HEK293T (cell line): Measurements from ENCODE around the gene NCDN.
A peak's percentile ranks its signal among the peaks of the same experiment; 100 is the strongest.

Experiments
- CTCF ChIA-PET: fragments of 350-600 bp; formaldehyde crosslinking; extraction: SDS; loops from one replicate; lab custom pipeline; 2021; ENCODE audit warnings: antibody characterized with exemption, inconsistent platforms; lab: Yijun Ruan, JAX
- POLR2A ChIA-PET: fragments of 350-600 bp; formaldehyde crosslinking; extraction: SDS; loops from one replicate; lab custom pipeline; 2020; ENCODE audit warnings: antibody characterized with exemption, inconsistent platforms; lab: Yijun Ruan, JAX
- DNase-seq: peaks from one replicate; pipeline ENCODE4 v3.0.0; 2012; ENCODE audit warnings: mixed read lengths; ENCODE audit errors: extremely low spot score
- ARNT ChIP-seq: fragments of 450-650 bp; IDR thresholded peaks from 2 replicates; pipeline ENCODE4 v1.6.1; 2017; ENCODE audit warnings: mild to moderate bottlenecking
- BHLHE40 ChIP-seq: fragments of 450-650 bp; IDR thresholded peaks from 2 replicates; pipeline ENCODE4 v1.6.1; 2016; ENCODE audit warnings: mild to moderate bottlenecking, moderate library complexity, borderline replicate concordance
- CTBP1 ChIP-seq: fragments of 450-650 bp; IDR thresholded peaks from 2 replicates; pipeline ENCODE4 v1.6.1; 2016; ENCODE audit warnings: borderline replicate concordance
- ELF4 ChIP-seq: fragments of 450-650 bp; IDR thresholded peaks from 2 replicates; pipeline ENCODE4 v1.6.1; 2017; ENCODE audit warnings: antibody characterized with exemption
- FOXA1 ChIP-seq: fragments of 450-650 bp; IDR thresholded peaks from 2 replicates; pipeline ENCODE4 v1.6.1; 2016; ENCODE audit warnings: mild to moderate bottlenecking
- FOXK2 ChIP-seq: fragments of 450-650 bp; IDR thresholded peaks from 2 replicates; pipeline ENCODE4 v1.6.1; 2016; ENCODE audit warnings: mild to moderate bottlenecking
- FOXM1 ChIP-seq: fragments of 450-650 bp; IDR thresholded peaks from 2 replicates; pipeline ENCODE4 v1.6.1; 2017; ENCODE audit warnings: mild to moderate bottlenecking, borderline replicate concordance
- HDGF ChIP-seq: fragments of 450-650 bp; IDR thresholded peaks from 2 replicates; pipeline ENCODE4 v1.6.1; 2017; ENCODE audit warnings: antibody characterized with exemption, borderline replicate concordance
- L3MBTL2 ChIP-seq: fragments of 450-650 bp; conservative IDR thresholded peaks from 2 replicates; pipeline ENCODE4 v1.6.1; 2016; ENCODE audit warnings: mild to moderate bottlenecking
- LEF1 ChIP-seq: fragments of 450-650 bp; IDR thresholded peaks from 2 replicates; pipeline ENCODE4 v1.6.1; 2017; ENCODE audit warnings: mild to moderate bottlenecking, borderline replicate concordance
- NFRKB ChIP-seq: fragments of 450-650 bp; IDR thresholded peaks from 2 replicates; pipeline ENCODE4 v1.6.1; 2016; ENCODE audit warnings: mild to moderate bottlenecking, moderate library complexity
- SP1 ChIP-seq: fragments of 450-650 bp; IDR thresholded peaks from 2 replicates; pipeline ENCODE4 v1.6.1; 2017
- SUZ12 ChIP-seq: fragments of 450-650 bp; IDR thresholded peaks from 2 replicates; pipeline ENCODE4 v1.6.1; 2016; ENCODE audit warnings: mild to moderate bottlenecking
- TARDBP ChIP-seq: fragments of 450-650 bp; IDR thresholded peaks from 2 replicates; pipeline ENCODE4 v1.6.1; 2016
- ZNF384 ChIP-seq: fragments of 450-650 bp; IDR thresholded peaks from 2 replicates; pipeline ENCODE4 v1.6.1; 2016
- TF ChIP-seq, protein P1 (sequence below): fragments of 450-650 bp; IDR thresholded peaks from 2 replicates; pipeline ENCODE4 v1.6.1; 2016

Gene NCDN

DNA sequence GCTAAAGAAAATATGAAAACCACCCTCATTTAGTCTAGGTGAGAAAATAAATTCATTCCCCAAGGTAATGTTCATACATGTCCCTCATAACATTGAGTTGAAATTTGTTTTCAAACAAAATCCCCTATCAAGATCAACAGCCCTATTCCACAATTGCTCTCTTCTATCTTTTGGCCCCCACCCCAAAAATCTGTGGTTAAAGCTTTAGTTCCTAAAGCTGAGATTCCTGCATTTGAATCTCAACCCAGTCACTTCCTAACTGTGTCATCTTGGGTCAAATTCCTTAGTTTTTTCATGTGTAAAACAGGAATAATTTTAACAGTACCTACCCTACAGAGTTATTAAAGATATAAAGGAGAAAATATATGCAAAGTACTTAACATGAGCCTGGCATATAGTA, 22.4 kb upstream of the NCDN start:
- POLR2A ChIA-PET, result no interaction called here
- no peak for TF ChIP-seq FOXK2
- no peak for TF ChIP-seq HDGF
- no peak for TF ChIP-seq FOXM1
- no peak for TF ChIP-seq BHLHE40
- TF ChIP-seq ELF4, result no peak
- TF ChIP-seq SUZ12, result no peak
- no peak for TF ChIP-seq LEF1
- no peak for TF ChIP-seq SP1
- TF ChIP-seq FOXA1, result no peak
- TF ChIP-seq ZNF384, result no peak
- TF ChIP-seq CTBP1, result no peak
- TF ChIP-seq TARDBP, result no peak
- TF ChIP-seq, protein P1, sequence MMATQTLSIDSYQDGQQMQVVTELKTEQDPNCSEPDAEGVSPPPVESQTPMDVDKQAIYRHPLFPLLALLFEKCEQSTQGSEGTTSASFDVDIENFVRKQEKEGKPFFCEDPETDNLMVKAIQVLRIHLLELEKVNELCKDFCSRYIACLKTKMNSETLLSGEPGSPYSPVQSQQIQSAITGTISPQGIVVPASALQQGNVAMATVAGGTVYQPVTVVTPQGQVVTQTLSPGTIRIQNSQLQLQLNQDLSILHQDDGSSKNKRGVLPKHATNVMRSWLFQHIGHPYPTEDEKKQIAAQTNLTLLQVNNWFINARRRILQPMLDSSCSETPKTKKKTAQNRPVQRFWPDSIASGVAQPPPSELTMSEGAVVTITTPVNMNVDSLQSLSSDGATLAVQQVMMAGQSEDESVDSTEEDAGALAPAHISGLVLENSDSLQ, result no peak
- no peak for TF ChIP-seq L3MBTL2
- no peak for TF ChIP-seq ARNT
- no peak for DNase-seq
- CTCF ChIA-PET, result interaction anchor here (1.0 kb wide), 1 partner anchor 15 kb away, joined by 3 read pairs; no protein-coding TSS in a partner anchor

DNA sequence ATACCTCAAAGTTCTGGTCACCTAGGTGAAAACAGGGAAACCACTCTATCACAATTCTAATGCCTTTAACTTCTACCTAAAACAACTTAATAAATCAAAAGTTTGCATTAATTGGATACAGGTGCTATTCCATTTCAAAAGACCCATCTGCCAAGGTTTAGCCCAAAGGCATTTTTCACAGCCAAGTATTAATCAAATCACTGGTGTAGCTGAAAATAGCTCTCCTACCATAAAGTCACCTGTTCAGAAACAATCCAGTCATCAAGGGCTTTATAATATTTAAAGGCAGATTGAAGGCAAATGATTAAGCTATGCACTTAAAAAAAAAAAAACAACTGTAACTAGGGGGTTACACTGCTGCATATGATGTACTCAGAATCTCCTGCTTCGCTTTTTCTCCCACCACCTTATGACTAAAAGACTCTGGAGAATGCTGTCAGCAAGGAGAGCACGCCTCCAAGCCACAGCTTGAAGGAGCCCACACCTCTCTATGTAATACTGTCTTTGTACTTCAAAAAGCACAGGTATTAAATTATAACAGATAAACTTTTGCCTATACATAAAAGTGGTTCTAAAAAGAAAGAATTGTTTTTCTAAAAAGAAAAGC, 20.9 kb upstream of the NCDN start:
- no peak for TF ChIP-seq ELF4
- TF ChIP-seq L3MBTL2, result no peak
- TF ChIP-seq ZNF384, result no peak
- no peak for TF ChIP-seq CTBP1
- TF ChIP-seq TARDBP, result no peak
- TF ChIP-seq NFRKB, result no peak
- no peak for TF ChIP-seq FOXA1
- no peak for TF ChIP-seq SP1
- TF ChIP-seq LEF1, result no peak
- no peak for TF ChIP-seq SUZ12
- CTCF ChIA-PET, result interaction anchor here (0.7 kb wide), 1 partner anchor 68 kb away, joined by 3 read pairs; no protein-coding TSS in a partner anchor
- DNase-seq, result no peak
- POLR2A ChIA-PET, result no interaction called here

- no peak for DNase-seq
- POLR2A ChIA-PET, result interaction anchor here (0.9 kb wide), 1 partner anchor 20 kb away, joined by 3 read pairs; the partner anchor contains the start of genes KIAA0319L and NCDN
- no peak for TF ChIP-seq L3MBTL2
- TF ChIP-seq TARDBP, result no peak
- TF ChIP-seq HDGF, result no peak
- CTCF ChIA-PET, result interaction anchor here (0.6 to 1.2 kb wide), 2 partner anchors 27 to 271 kb away, joined by 3 to 4 read pairs; no protein-coding TSS in a partner anchor
These were observed 19.8 kb upstream of the NCDN start for GRCh38 chr1:35537806-35538205.

DNA sequence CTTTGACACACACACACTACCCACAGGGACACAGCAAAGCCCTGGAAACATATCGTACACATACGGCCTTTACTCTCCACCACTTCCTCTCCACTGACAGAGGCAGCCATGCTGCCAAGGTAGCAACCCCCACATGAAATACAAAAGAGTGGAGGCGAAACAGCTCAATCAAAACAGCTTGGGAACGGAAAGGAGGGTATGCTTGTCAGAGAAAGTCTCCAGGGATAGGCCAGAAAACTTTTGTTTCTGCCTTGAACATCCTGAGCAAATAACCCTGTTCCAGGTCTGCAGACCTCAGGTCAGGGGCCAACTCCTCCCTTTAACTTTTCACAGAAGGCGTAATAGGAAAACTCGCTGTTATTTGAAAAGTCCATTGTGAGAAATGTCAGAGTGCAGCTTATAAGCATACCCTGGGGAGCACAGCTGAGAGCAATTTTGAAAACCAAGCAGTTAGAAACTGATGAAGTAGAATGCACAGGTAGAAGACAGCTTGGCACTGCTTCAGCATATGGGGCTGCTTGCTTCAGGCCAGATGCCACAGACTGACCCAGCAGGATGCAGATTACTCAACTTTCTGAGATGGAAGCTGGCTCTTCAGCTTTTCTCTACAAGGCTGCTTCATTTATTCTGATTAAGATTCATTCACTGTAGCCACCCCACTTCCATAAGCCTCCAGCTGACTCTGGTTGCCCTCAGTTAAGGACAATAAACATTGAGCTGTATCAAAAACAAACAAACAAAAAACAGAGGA, 18.4 kb upstream of the NCDN start:
- CTCF ChIA-PET, result interaction anchor here (0.6 kb wide), 1 partner anchor 733 kb away, joined by 4 read pairs; no protein-coding TSS in a partner anchor
- POLR2A ChIA-PET, result interaction anchor here (1.0 kb wide), 1 partner anchor 18 kb away, joined by 3 read pairs; the partner anchor contains the start of genes KIAA0319L and NCDN
- TF ChIP-seq ARNT, result no peak
- TF ChIP-seq FOXA1, result no peak
- TF ChIP-seq TARDBP, result no peak
- TF ChIP-seq, protein P1, result no peak
- TF ChIP-seq FOXK2, result no peak
- TF ChIP-seq CTBP1, result no peak
- no peak for TF ChIP-seq FOXM1
- no peak for TF ChIP-seq LEF1
- no peak for TF ChIP-seq BHLHE40
- no peak for TF ChIP-seq NFRKB
- no peak for TF ChIP-seq ELF4
- TF ChIP-seq SUZ12, result no peak
- no peak for TF ChIP-seq SP1
- no peak for TF ChIP-seq L3MBTL2
- TF ChIP-seq ZNF384, result no peak
- TF ChIP-seq HDGF, result no peak
- no peak for DNase-seq

- POLR2A ChIA-PET, result interaction anchor here (1.0 kb wide), 1 partner anchor 17 kb away, joined by 3 read pairs; the partner anchor contains the start of genes KIAA0319L and NCDN
- no peak for DNase-seq
- no peak for TF ChIP-seq TARDBP
- no peak for TF ChIP-seq SUZ12
- TF ChIP-seq ZNF384, result no peak
- no peak for TF ChIP-seq ARNT
- no peak for TF ChIP-seq FOXK2
- no peak for TF ChIP-seq FOXA1
- TF ChIP-seq ELF4, result no peak
- TF ChIP-seq FOXM1, result no peak
- no peak for TF ChIP-seq CTBP1
- no peak for TF ChIP-seq NFRKB
- CTCF ChIA-PET, result no interaction called here
These were observed 17.8 kb upstream of the NCDN start for GRCh38 chr1:35539824-35540261.

- ChIA-PET POLR2A (interaction anchor here (0.9 to 1.4 kb wide), 2 partner anchors 12 to 685 kb away, joined by 3 read pairs; partner anchors contain the start of genes KIAA0319L and SMIM12), CTCF (interaction anchor here (0.6 to 1.4 kb wide), 4 partner anchors 93 to 108 kb away, joined by 3 to 4 read pairs (median 4); no protein-coding TSS in a partner anchor)
- no peak for TF ChIP-seq SUZ12
- TF ChIP-seq, protein P1, result no peak
- TF ChIP-seq TARDBP, result no peak
- TF ChIP-seq HDGF, result no peak
- no peak for TF ChIP-seq FOXK2
- TF ChIP-seq ELF4, result no peak
- no peak for TF ChIP-seq ARNT
- no peak for TF ChIP-seq BHLHE40
- TF ChIP-seq NFRKB, result no peak
- TF ChIP-seq LEF1, result no peak
- no peak for TF ChIP-seq L3MBTL2
- TF ChIP-seq FOXA1, result no peak
- no peak for TF ChIP-seq SP1
- no peak for TF ChIP-seq CTBP1
- no peak for TF ChIP-seq ZNF384
- TF ChIP-seq FOXM1, result no peak
- peak; percentile 52 for DNase-seq
These were observed 12.6 kb upstream of the NCDN start for GRCh38 chr1:35544976-35545375.
